GM19351 (cell line): ENCODE data around the gene PLVAP.

Experiments used
- ATAC-seq: cut with Tn5 transposase; IDR thresholded peaks from one replicate; pipeline ENCODE4 v1.9.1; 2021; ENCODE audit warnings: mild to moderate bottlenecking, moderate library complexity; ENCODE audit not compliant: unreplicated experiment

PLVAP gene

GRCh38 chr19:17304386-17305215, 72.5 kb downstream of the PLVAP start:
- no peak for ATAC-seq

- no peak for ATAC-seq
Observed at GRCh38 chr19:17303940-17304267, 73.2 kb downstream of the PLVAP start.

- ATAC-seq: peak; percentile 70
Observed at GRCh38 chr19:17303167-17303939, 73.8 kb downstream of the PLVAP start, which contains the start of gene ABHD8. Gene ABHD8, minus strand, starts transcription at chr19:17303425. Its CDS starts 1,809 bp downstream, at chr19:17301616.

DNA sequence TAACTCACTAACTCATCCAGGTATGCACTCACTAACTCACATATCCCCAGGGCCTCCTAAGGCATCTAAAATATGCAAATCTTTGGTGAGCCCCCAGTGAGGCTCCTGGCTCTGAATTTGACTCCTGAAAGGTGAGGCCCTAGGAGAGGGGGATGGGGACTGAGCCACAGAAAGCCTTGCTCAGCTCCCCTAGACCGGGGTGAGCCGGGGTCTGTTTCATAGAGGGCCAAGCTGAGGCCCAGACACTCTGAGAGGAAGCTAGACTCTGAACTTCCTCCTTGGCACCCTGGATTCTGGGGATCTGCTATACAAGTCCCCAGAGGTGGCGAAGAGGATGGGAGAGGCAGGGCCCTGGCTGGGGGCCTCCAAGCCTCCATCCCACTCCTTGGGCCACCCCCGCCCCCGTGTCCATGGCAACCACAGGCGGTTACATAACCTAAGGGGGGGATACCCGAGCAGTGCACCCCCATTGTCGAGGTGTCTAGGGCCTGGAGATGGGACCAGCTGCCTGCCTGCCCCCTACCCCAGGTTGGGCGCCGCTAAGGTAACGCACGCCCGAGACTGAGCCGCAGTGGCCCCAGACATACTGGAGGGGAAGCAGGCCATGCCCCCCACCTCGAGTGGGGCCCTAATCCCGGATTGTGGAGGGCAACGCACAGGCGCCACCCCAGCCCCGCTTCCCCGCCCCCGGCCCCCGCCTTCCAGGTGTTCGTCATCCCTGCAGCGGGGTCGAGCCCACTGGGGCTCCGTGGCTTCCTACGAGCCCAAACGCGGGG, 74.6 kb downstream of the PLVAP start:
- no peak for ATAC-seq
